Measurements from ENCODE around the gene ETV3.

ETV3 gene

DNA sequence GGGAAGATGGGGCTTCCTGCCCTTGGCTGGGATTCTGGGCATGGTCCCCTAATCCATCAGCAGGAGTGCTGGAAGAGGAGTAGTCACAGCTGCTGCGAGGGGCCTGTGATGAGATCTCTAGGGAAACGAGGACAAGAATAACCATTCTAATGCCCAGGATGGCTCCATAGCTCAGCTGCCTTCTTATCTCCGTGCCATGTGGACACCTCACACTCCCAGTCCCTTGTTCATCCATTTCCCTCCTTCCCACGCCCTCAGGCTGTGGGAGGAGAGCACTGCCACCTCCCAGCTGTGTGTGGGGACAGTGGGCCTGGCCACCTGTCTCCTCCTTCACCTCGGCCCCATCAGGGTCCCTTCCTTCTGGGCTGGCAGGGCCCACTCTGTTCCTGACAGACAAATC, 16.1 kb upstream of the ETV3 start:
- Histone ChIP-seq H3K4me2 (ENCODE audit: low read depth, low read length, poor library complexity, severe bottlenecking) (no peak overlapping the region), H3F3A (ENCODE audit: insufficient read depth) (no peaks in the 10 kb centered on the region), H3K4me3 (ENCODE audit: insufficient read depth, low read length, poor library complexity, severe bottlenecking) (no peak overlapping the region), H3K36me3 (ENCODE audit: low read length) (no peaks in the 10 kb centered on the region), H3K9me2 (replicated peaks; ENCODE audit: insufficient read depth, low read length) (no peaks in the 10 kb centered on the region), H4K20me1 (ENCODE audit: low read depth, low read length) (no peaks in the 10 kb centered on the region), H3K9ac (ENCODE audit: low read length) (no peak overlapping the region), H3K9me3 (ENCODE audit: insufficient read depth, low read length) (no peaks in the 10 kb centered on the region), H3K27me3 (ENCODE audit: low read length) (no peaks in the 10 kb centered on the region), H2AFZ (ENCODE audit: low read depth, low read length, severe bottlenecking) (no peak overlapping the region), H3K79me2 (ENCODE audit: insufficient read depth, low read length) (no peaks in the 10 kb centered on the region), H3K27ac (ENCODE audit: low read depth, low read length) (no peak overlapping the region)
- TF ChIP-seq, protein P1, sequence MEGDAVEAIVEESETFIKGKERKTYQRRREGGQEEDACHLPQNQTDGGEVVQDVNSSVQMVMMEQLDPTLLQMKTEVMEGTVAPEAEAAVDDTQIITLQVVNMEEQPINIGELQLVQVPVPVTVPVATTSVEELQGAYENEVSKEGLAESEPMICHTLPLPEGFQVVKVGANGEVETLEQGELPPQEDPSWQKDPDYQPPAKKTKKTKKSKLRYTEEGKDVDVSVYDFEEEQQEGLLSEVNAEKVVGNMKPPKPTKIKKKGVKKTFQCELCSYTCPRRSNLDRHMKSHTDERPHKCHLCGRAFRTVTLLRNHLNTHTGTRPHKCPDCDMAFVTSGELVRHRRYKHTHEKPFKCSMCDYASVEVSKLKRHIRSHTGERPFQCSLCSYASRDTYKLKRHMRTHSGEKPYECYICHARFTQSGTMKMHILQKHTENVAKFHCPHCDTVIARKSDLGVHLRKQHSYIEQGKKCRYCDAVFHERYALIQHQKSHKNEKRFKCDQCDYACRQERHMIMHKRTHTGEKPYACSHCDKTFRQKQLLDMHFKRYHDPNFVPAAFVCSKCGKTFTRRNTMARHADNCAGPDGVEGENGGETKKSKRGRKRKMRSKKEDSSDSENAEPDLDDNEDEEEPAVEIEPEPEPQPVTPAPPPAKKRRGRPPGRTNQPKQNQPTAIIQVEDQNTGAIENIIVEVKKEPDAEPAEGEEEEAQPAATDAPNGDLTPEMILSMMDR (IDR thresholded peaks at IDR 0.05; ENCODE audit: insufficient read depth, low read length, poor library complexity, severe bottlenecking) = no peak
- TF ChIP-seq EZH2phosphoT487 (conservative IDR thresholded peaks at IDR 0.05; ENCODE audit: low read length) = no peak

DNA sequence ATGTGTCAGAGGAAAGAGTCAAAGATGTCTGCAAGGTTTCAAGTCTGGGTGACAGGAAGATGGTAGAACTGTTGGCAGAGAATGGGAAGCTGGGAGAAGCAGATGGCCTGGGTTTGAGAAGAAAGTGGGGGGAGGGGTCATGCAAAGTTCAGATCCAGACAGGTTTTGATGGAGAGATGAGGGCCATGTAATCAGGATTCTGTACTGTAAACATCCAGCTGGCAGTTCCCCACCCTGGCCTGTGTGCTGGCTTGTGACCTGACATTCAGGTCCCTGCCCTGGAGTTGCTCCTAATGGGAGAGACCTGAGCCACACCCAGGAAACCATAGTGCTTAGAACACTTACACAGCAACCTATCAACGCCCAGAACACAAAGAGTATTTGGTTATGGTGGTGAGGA, 15.6 kb upstream of the ETV3 start:
- H3K27ac ChIP-seq (ENCODE audit: low read depth, low read length) = no peak overlapping the region
- H3K4me2 ChIP-seq (ENCODE audit: low read depth, low read length, poor library complexity, severe bottlenecking) = no peak overlapping the region
- no peaks in the 10 kb centered on the region for H4K20me1 ChIP-seq (ENCODE audit: low read depth, low read length)

DNA sequence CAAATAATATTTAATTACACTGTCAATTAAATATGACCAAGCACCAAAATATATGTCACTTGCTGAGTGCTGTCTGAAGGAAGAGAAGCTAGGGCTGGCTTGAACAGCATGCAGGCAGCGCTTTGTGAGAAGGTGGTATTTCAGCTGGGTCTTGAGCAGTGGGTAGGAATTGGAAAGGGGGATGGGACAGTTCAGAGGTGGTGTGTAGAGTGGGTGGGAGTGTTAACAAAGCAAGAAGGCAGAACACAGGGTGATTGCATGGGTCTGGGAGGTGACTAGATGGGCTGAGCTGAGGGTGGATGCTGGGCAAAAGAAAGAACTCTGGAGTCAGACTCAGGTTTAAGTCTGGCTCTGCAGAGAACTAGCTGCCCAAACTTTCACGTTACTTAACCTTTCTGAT, 14.3 kb upstream of the ETV3 start:
- H3K9ac ChIP-seq (ENCODE audit: low read length) = no peak overlapping the region
- TF ChIP-seq, protein P1 (IDR thresholded peaks at IDR 0.05; ENCODE audit: insufficient read depth, low read length, poor library complexity, severe bottlenecking) = no peak
- H3K27me3 ChIP-seq (ENCODE audit: low read length) = no peaks in the 10 kb centered on the region
- no peak overlapping the region for H3K27ac ChIP-seq (ENCODE audit: low read depth, low read length)
- H3K36me3 ChIP-seq (ENCODE audit: low read length) = no peaks in the 10 kb centered on the region
- no peaks in the 10 kb centered on the region for H3K9me3 ChIP-seq (ENCODE audit: insufficient read depth, low read length)
- no peak overlapping the region for H2AFZ ChIP-seq (ENCODE audit: low read depth, low read length, severe bottlenecking)
- H3K4me3 ChIP-seq (ENCODE audit: insufficient read depth, low read length, poor library complexity, severe bottlenecking) = no peak overlapping the region
- no peak overlapping the region for H3K4me2 ChIP-seq (ENCODE audit: low read depth, low read length, poor library complexity, severe bottlenecking)
- H3F3A ChIP-seq (ENCODE audit: insufficient read depth) = no peaks in the 10 kb centered on the region
- no peaks in the 10 kb centered on the region for H3K9me2 ChIP-seq (replicated peaks; ENCODE audit: insufficient read depth, low read length)
- H3K79me2 ChIP-seq (ENCODE audit: insufficient read depth, low read length) = no peaks in the 10 kb centered on the region
- H4K20me1 ChIP-seq (ENCODE audit: low read depth, low read length) = no peaks in the 10 kb centered on the region

More for the DNA sequence above, 15.6 kb upstream of the ETV3 start:
- Histone ChIP-seq H3K27me3 (ENCODE audit: low read length) (no peaks in the 10 kb centered on the region), H3K9me2 (replicated peaks; ENCODE audit: insufficient read depth, low read length) (no peaks in the 10 kb centered on the region), H3K4me3 (ENCODE audit: insufficient read depth, low read length, poor library complexity, severe bottlenecking) (no peak overlapping the region), H3K9me3 (ENCODE audit: insufficient read depth, low read length) (no peaks in the 10 kb centered on the region), H3K9ac (ENCODE audit: low read length) (no peak overlapping the region), H3K36me3 (ENCODE audit: low read length) (no peaks in the 10 kb centered on the region), H3F3A (ENCODE audit: insufficient read depth) (no peaks in the 10 kb centered on the region), H3K79me2 (ENCODE audit: insufficient read depth, low read length) (no peaks in the 10 kb centered on the region), H2AFZ (ENCODE audit: low read depth, low read length, severe bottlenecking) (no peak overlapping the region)
- TF ChIP-seq EZH2phosphoT487 (conservative IDR thresholded peaks at IDR 0.05; ENCODE audit: low read length) = no peak
- TF ChIP-seq, protein P1 (IDR thresholded peaks at IDR 0.05; ENCODE audit: insufficient read depth, low read length, poor library complexity, severe bottlenecking) = no peak

DNA sequence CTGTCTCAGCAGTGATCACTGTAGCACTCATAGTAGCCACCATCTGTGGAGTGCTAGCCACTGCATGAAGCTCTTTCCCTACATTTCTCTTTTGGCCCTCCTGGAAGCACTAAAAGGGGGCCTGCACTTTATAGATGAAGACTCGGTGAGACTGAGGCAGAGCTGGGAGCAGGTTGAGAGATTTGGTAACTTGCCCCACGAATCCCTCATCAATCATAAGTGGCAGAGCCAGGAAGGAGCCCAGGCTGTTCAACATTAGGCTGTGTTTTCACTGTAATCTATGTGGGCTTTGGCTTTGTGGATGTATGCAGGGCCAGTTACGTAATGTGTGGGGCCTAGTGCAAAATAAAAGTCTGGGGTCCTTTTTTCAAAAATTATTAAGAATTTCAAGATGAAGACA, 13.3 kb upstream of the ETV3 start:
- H3K36me3 ChIP-seq (ENCODE audit: low read length) = no peaks in the 10 kb centered on the region
- no peak overlapping the region for H2AFZ ChIP-seq (ENCODE audit: low read depth, low read length, severe bottlenecking)
- no peak overlapping the region for H3K4me3 ChIP-seq (ENCODE audit: insufficient read depth, low read length, poor library complexity, severe bottlenecking)
- H3K9ac ChIP-seq (ENCODE audit: low read length) = no peak overlapping the region
- no peak overlapping the region for H3K27ac ChIP-seq (ENCODE audit: low read depth, low read length)
- H3K79me2 ChIP-seq (ENCODE audit: insufficient read depth, low read length) = no peaks in the 10 kb centered on the region
- H3K27me3 ChIP-seq (ENCODE audit: low read length) = no peaks in the 10 kb centered on the region
- H3K9me2 ChIP-seq (replicated peaks; ENCODE audit: insufficient read depth, low read length) = no peaks in the 10 kb centered on the region
- H3K4me2 ChIP-seq (ENCODE audit: low read depth, low read length, poor library complexity, severe bottlenecking) = no peak overlapping the region
- H3K9me3 ChIP-seq (ENCODE audit: insufficient read depth, low read length) = no peaks in the 10 kb centered on the region
- no peaks in the 10 kb centered on the region for H4K20me1 ChIP-seq (ENCODE audit: low read depth, low read length)
- no peak for TF ChIP-seq EZH2phosphoT487 (conservative IDR thresholded peaks at IDR 0.05; ENCODE audit: low read length)
- TF ChIP-seq, protein P1 (IDR thresholded peaks at IDR 0.05; ENCODE audit: insufficient read depth, low read length, poor library complexity, severe bottlenecking) = no peak
- H3F3A ChIP-seq (ENCODE audit: insufficient read depth) = no peaks in the 10 kb centered on the region
